ENCODE data around the gene RGS9.

DNA sequence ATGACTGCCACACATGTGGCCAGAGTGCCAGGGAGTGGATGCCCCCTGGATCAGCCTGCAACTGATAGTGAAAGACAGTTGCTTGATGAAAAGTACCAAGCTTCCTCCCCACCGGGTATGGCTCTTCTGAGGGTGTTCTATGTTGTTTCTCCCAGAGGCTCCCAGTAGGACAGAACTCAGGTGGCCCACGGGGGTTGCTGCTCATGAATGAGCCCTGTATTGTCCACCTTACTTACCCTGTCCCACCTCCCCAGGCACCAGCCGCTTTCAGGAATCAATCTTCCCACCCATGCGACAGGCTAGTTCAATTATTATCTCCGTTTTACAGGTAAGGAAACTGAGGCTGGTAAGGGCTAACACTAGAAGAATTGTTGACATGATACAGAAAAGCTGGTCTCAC is 34.9 kb upstream of the RGS9 start:
- TF ChIP-seq, protein P1, sequence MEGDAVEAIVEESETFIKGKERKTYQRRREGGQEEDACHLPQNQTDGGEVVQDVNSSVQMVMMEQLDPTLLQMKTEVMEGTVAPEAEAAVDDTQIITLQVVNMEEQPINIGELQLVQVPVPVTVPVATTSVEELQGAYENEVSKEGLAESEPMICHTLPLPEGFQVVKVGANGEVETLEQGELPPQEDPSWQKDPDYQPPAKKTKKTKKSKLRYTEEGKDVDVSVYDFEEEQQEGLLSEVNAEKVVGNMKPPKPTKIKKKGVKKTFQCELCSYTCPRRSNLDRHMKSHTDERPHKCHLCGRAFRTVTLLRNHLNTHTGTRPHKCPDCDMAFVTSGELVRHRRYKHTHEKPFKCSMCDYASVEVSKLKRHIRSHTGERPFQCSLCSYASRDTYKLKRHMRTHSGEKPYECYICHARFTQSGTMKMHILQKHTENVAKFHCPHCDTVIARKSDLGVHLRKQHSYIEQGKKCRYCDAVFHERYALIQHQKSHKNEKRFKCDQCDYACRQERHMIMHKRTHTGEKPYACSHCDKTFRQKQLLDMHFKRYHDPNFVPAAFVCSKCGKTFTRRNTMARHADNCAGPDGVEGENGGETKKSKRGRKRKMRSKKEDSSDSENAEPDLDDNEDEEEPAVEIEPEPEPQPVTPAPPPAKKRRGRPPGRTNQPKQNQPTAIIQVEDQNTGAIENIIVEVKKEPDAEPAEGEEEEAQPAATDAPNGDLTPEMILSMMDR (IDR thresholded peaks at IDR 0.05) = no peak
- no peak for TF ChIP-seq POLR2A (IDR thresholded peaks at IDR 0.05)

Measured in body of pancreas (tissue), 4 donors.